IMR-90 (cell line): ENCODE measurements around the gene UPK3A. TPM values are rescaled to one million over a fixed set of nuclear protein-coding genes. Genes with fewer than 3 reads are reported as not detected.
"Not testable (repeated sequence)": the region's sequence is repeated elsewhere in the genome, so short reads cannot be mapped to it uniquely, and the experiment has no call there.

Experiments
- ATAC-seq: fragments of 200-7000 bp; cut with Tn5 transposase; 2 replicates; pipeline ENCODE4 v1.9.1; 2020; ENCODE audit warnings: low read depth, mild to moderate bottlenecking, moderate library complexity
- BruUV-seq: library from RNA; stranded (reverse); fragments of 400-500 nt; replicated peaks from 2 replicates; lab custom pipeline; 2021; lab: Mats Ljungman, UMichigan
- CTCF ChIA-PET: fragments of 300-600 bp; formaldehyde crosslinking; extraction: SDS; loops from one replicate; lab custom pipeline; 2021; ENCODE audit warnings: antibody characterized with exemption; lab: Yijun Ruan, JAX
- POLR2A ChIA-PET: fragments of 300-600 bp; sonication (Branson Sonifier 250); formaldehyde crosslinking; loops from one replicate; lab custom pipeline; 2022; ENCODE audit warnings: antibody characterized with exemption; ENCODE audit not compliant: unreplicated experiment; lab: Charles Lee
- DNase-seq: peaks from one replicate; pipeline ENCODE4 v3.0.0; 2013
- H2AFZ ChIP-seq: replicated peaks from 2 replicates; pipeline ENCODE3; 2013; ENCODE audit warnings: low read length, mild to moderate bottlenecking; ENCODE audit not compliant: poor library complexity
- H2AK5ac ChIP-seq: 2 replicates; pipeline ENCODE4 v1.6.1; 2013; ENCODE audit warnings: low read depth, low read length, inconsistent platforms
- H2AK9ac ChIP-seq: replicated peaks from 2 replicates; pipeline ENCODE3; 2013; ENCODE audit warnings: mild to moderate bottlenecking, low read depth, low read length, moderate library complexity; ENCODE audit not compliant: poor library complexity
- H2BK120ac ChIP-seq: 2 replicates; pipeline ENCODE4 v1.6.1; 2013; ENCODE audit warnings: low read depth, low read length, inconsistent platforms
- H2BK15ac ChIP-seq: 3 replicates; pipeline ENCODE4 v1.6.1; 2013; ENCODE audit warnings: low read depth, low read length, inconsistent platforms
- H2BK20ac ChIP-seq: 2 replicates; pipeline ENCODE4 v1.6.1; 2013; ENCODE audit warnings: low read depth, mild to moderate bottlenecking, inconsistent platforms, low read length, moderate library complexity
- H2BK5ac ChIP-seq: 2 replicates; pipeline ENCODE4 v1.6.1; 2013; ENCODE audit warnings: mild to moderate bottlenecking, low read depth, low read length, inconsistent platforms; ENCODE audit not compliant: poor library complexity, severe bottlenecking
- H3K14ac ChIP-seq: replicated peaks from 2 replicates; pipeline ENCODE4 v1.6.1; 2013; ENCODE audit warnings: low read depth, low read length, inconsistent platforms
- H3K18ac ChIP-seq: 2 replicates; pipeline ENCODE4 v1.6.1; 2013; ENCODE audit warnings: low read depth, low read length, control low read depth
- H3K23ac ChIP-seq: 2 replicates; pipeline ENCODE4 v1.6.1; 2013; ENCODE audit warnings: low read depth, low read length, inconsistent platforms
- H3K27ac ChIP-seq: 2 replicates; pipeline ENCODE4 v1.5.1; 2013; ENCODE audit warnings: mild to moderate bottlenecking, control low read depth, low read length; ENCODE audit not compliant: insufficient read depth
- H3K27me3 ChIP-seq: 2 replicates; pipeline ENCODE4 v1.6.1; 2013; ENCODE audit warnings: low read length; ENCODE audit not compliant: control insufficient read depth, insufficient read depth
- H3K36me3 ChIP-seq: 2 replicates; pipeline ENCODE4 v1.6.1; 2013; ENCODE audit warnings: low read length, mixed read lengths; ENCODE audit not compliant: control insufficient read depth, insufficient read depth
- H3K4ac ChIP-seq: 2 replicates; pipeline ENCODE4 v1.6.1; 2013; ENCODE audit warnings: low read depth, low read length, inconsistent platforms
- H3K4me1 ChIP-seq: 2 replicates; pipeline ENCODE4 v1.6.1; 2013; ENCODE audit warnings: low read length, mixed read lengths; ENCODE audit not compliant: control insufficient read depth, insufficient read depth
- H3K4me2 ChIP-seq: 2 replicates; pipeline ENCODE4 v1.6.1; 2013; ENCODE audit warnings: low read depth, mild to moderate bottlenecking, control low read depth, low read length, moderate library complexity
- H3K4me3 ChIP-seq: 2 replicates; pipeline ENCODE4 v1.5.1; 2013; ENCODE audit warnings: low read depth, mild to moderate bottlenecking, control low read depth, low read length, moderate library complexity; ENCODE audit not compliant: insufficient read depth
- H3K56ac ChIP-seq: 2 replicates; pipeline ENCODE4 v1.6.1; 2013; ENCODE audit warnings: low read length, inconsistent platforms; ENCODE audit not compliant: insufficient read depth; ENCODE audit errors: extremely low read depth
- H3K79me1 ChIP-seq, 2 experiments: 2 replicates each; pipeline ENCODE4 v1.6.1; 2013; ENCODE audit warnings: low read length in 2 of 2, inconsistent platforms in 1 of 2, low read depth in 1 of 2
- H3K9ac ChIP-seq: 2 replicates; pipeline ENCODE4 v1.6.1; 2013; ENCODE audit warnings: low read depth, low read length, control low read depth
- H3K9me1 ChIP-seq: 2 replicates; pipeline ENCODE4 v1.6.1; 2013; ENCODE audit warnings: low read length, inconsistent platforms; ENCODE audit not compliant: insufficient read depth
- H3K9me3 ChIP-seq: 2 replicates; pipeline ENCODE4 v1.6.1; 2013; ENCODE audit warnings: low read length; ENCODE audit not compliant: control insufficient read depth, insufficient read depth
- H4K20me1 ChIP-seq: 2 replicates; pipeline ENCODE4 v1.6.1; 2013; ENCODE audit warnings: low read length, inconsistent platforms; ENCODE audit not compliant: insufficient read depth
- H4K5ac ChIP-seq: 2 replicates; pipeline ENCODE4 v1.6.1; 2013; ENCODE audit warnings: mild to moderate bottlenecking, low read depth, low read length, control low read depth
- H4K8ac ChIP-seq, 2 experiments: 2 replicates each; pipeline ENCODE4 v1.6.1; 2013; ENCODE audit warnings: low read depth in 2 of 2, low read length in 2 of 2, control low read depth in 1 of 2, inconsistent platforms in 1 of 2
- H4K91ac ChIP-seq: 2 replicates; pipeline ENCODE4 v1.6.1; 2013; ENCODE audit warnings: low read depth, low read length, inconsistent platforms; ENCODE audit not compliant: insufficient read depth
- BHLHE40 ChIP-seq: fragments of 150-350 bp; IDR thresholded peaks from 2 replicates; pipeline ENCODE4 v1.6.1; 2016; ENCODE audit warnings: mild to moderate bottlenecking, low read depth, low read length
- MAFK ChIP-seq: IDR thresholded peaks from 2 replicates; pipeline ENCODE4 v1.6.1; 2012; ENCODE audit warnings: low read depth, low read length, improper control_type of control experiment
- WGBS, 2 experiments: methylation state at CpG; one replicate each; pipeline versions ENCODE4 v1.1.5 to v1.1.7; 2013; ENCODE audit warnings: missing lambda C conversion rate in 2 of 2; ENCODE audit not compliant: insufficient read length in 1 of 2; ENCODE audit errors: extremely low coverage in 2 of 2; 5-methylcytosine and 5-hydroxymethylcytosine counted together
- dilution Hi-C: fragments of 300-500 bp; cut with HindIII; formaldehyde crosslinking; loops from one replicate; pipeline ENCODE4 v1.14.3; 2018; ENCODE audit warnings: low sequenced_read_pairs; ENCODE audit not compliant: unreplicated experiment
- in situ Hi-C: fragments of 300-500 bp; cut with MboI; formaldehyde crosslinking; loops from 3 replicates; pipeline ENCODE4 v1.14.3; 2019; ENCODE audit warnings: low sequenced_read_pairs, inconsistent platforms, mixed read lengths
- intact Hi-C: fragments of 100-400 bp; cut with micrococcal nuclease; formaldehyde crosslinking; loops from 2 replicates; pipeline ENCODE4 v1.10.0; 2022
- polyA plus RNA-seq, 3 experiments: library from polyadenylated mRNA; depleted of rRNA; stranded (reverse); fragments of >200 nt; gene quantifications; 2 replicates each; pipeline ENCODE4 v1.2.3, GENCODE V29; 2012; ENCODE audit warnings: low replicate concordance in 1 of 3
- total RNA-seq: library from RNA; depleted of rRNA; stranded (reverse); fragments of >200 nt; gene quantifications from 2 replicates; pipeline ENCODE4 v1.2.3, GENCODE V29; 2012

The UPK3A gene
- total and polyA plus RNA-seq, 2 of the 4 experiments (the other 2 are of a cell fraction): not detected

DNA sequence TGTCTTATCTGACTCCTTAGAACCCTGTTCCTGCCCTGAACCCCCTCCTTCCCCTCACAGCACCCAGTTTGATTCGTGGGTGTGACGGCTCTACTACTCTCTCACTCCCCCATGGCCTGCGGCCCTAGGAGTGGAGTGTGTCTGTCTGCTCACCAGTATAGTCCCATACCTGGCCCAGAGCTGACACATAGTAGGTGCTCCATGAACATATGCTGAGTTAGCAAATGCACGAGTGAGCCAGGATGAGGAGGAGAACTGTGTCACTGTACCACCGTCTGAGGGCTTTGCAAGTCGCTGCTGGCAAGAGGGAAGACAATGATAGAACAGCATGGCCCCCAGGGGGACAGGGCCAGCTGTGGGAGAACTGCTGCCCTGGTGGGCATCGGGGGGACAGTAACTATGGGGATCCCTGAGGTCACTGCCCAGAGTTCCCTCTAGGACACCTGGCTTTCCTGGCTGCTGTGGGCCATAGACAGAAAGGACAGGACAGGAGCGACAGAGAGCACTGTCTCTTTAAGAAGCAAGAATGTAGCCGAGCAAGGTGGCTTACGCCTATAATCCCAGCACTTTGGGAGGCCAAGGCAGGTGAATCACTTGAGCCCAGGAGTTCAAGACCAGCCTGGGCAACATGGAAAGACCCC, 24.9 kb upstream of the UPK3A start:
- H3K9ac ChIP-seq: no peak overlapping the region
- H3K4me1 ChIP-seq: peaks cover 2% of the 10 kb centered on the region; the same call in 1 of the 2 replicates
- H3K4me2 ChIP-seq: no peak overlapping the region
- in situ Hi-C loops: loop anchor here (5.0 kb wide), 1 partner anchor 158 kb away; no protein-coding TSS in a partner anchor
- TF ChIP-seq BHLHE40 (no peak), MAFK (peak; percentile 62)
- no peaks in the 10 kb centered on the region for H4K20me1 ChIP-seq
- H3K56ac ChIP-seq: no peak overlapping the region
- H3K27ac ChIP-seq: no peak overlapping the region
- ATAC-seq (no peak), DNase-seq (no peak)
- dilution Hi-C loops: no loop called here
- H2BK15ac ChIP-seq: no peak overlapping the region
- POLR2A ChIA-PET: no interaction called here
- H2BK20ac ChIP-seq: no peak overlapping the region
- H3K9me1 ChIP-seq: no peaks in the 10 kb centered on the region
- H3K4ac ChIP-seq: no peak overlapping the region
- H3K27me3 ChIP-seq: peaks cover 2% of the 10 kb centered on the region; the same call in 1 of the 2 replicates
- H3K9me3 ChIP-seq: peaks cover 3% of the 10 kb centered on the region; the same call in 1 of the 2 replicates
- no TSS peak for BruUV-seq
- no peaks in the 10 kb centered on the region for H3K36me3 ChIP-seq
- H2AK9ac ChIP-seq: no peak overlapping the region
- WGBS, 2 experiments: 77% methylated on average over 5 of the region's 10 CpGs; no CpG with 5 or more reads in 1 of the 2 experiments
- H2BK120ac ChIP-seq: no peak overlapping the region
- no peak overlapping the region for H2BK5ac ChIP-seq
- CTCF ChIA-PET: no interaction called here
- H3K4me3 ChIP-seq: no peak overlapping the region
- H3K14ac ChIP-seq: no peak overlapping the region
- intact Hi-C loops: loop anchor here (5.0 kb wide), 2 partner anchors 88 to 283 kb away; no protein-coding TSS in a partner anchor
- no peak overlapping the region for H4K5ac ChIP-seq
- no peak overlapping the region for H3K23ac ChIP-seq
- no peak overlapping the region for H2AFZ ChIP-seq
- no peak overlapping the region for H4K8ac ChIP-seq
- no peaks in the 10 kb centered on the region for H3K79me1 ChIP-seq
- no peak overlapping the region for H2AK5ac ChIP-seq
- no peak overlapping the region for H4K91ac ChIP-seq
- H3K18ac ChIP-seq: no peak overlapping the region

DNA sequence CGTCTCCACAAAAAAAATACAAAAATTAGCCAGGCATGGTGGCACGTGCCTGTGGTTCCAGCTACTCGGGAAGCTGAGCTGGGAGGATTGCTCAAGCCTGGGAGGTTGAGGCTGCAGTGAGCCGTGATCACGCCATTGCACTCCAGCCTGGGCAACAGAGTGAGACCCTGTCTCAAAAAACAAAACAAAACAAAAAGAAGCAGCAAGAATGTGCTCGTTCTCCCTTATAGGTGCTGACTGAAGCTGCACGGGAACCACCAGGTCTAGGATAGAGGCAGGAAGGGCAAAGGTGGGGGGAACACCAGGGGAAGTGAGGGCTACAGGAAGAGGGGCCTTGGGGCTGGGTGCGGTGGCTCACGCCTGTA, 24.4 kb upstream of the UPK3A start:
- H3K27me3 ChIP-seq, H4K5ac ChIP-seq, H3K79me1 ChIP-seq, DNase-seq, H3K9me1 ChIP-seq, BruUV-seq, H3K14ac ChIP-seq, H3K9me3 ChIP-seq, H2AK9ac ChIP-seq, H3K4ac ChIP-seq, H2BK120ac ChIP-seq, ATAC-seq, H3K18ac ChIP-seq, CTCF ChIA-PET, H4K20me1 ChIP-seq, H3K4me1 ChIP-seq, H2BK5ac ChIP-seq, H3K36me3 ChIP-seq, H3K4me2 ChIP-seq, H4K8ac ChIP-seq, dilution Hi-C loops, H3K4me3 ChIP-seq, H4K91ac ChIP-seq, H3K56ac ChIP-seq, H3K27ac ChIP-seq, H2AFZ ChIP-seq, H3K23ac ChIP-seq, H3K9ac ChIP-seq, H2AK5ac ChIP-seq, H2BK20ac ChIP-seq, POLR2A ChIA-PET, H2BK15ac ChIP-seq: not testable (repeated sequence)
- intact Hi-C loops: loop anchor here (5.0 kb wide), 2 partner anchors 88 to 283 kb away; no protein-coding TSS in a partner anchor
- in situ Hi-C loops: loop anchor here (5.0 kb wide), 1 partner anchor 158 kb away; no protein-coding TSS in a partner anchor
- WGBS, 2 experiments: 86% methylated on average over 5 of the region's 9 CpGs; no CpG with 5 or more reads in 1 of the 2 experiments
